Liver (tissue), 9 donors: ENCODE data around the gene CPT1B. TPM values are rescaled to one million over a fixed set of nuclear protein-coding genes. Genes with fewer than 3 reads are reported as not detected.

Experiments used
- DNase-seq: peaks from one replicate; pipeline ENCODE4 v3.0.0-alpha.2; 2017; ENCODE audit warnings: low spot score
- H3K27ac ChIP-seq, 2 donors: one replicate each; pipeline ENCODE4 v1.7.0; 2013; ENCODE audit warnings: inconsistent platforms in 2 of 2, low read length in 2 of 2, control low read depth in 1 of 2, low read depth in 1 of 2, mild to moderate bottlenecking in 1 of 2
- H3K27me3 ChIP-seq, 4 donors: one replicate each; pipeline versions ENCODE4 v1.6.1 to v1.7.0; 2013; ENCODE audit warnings: low read length in 3 of 4, inconsistent platforms in 1 of 4, mild to moderate bottlenecking in 1 of 4, moderate library complexity in 1 of 4; ENCODE audit not compliant: control insufficient read depth in 4 of 4, insufficient read depth in 4 of 4
- H3K36me3 ChIP-seq, 4 donors: one replicate each; pipeline versions ENCODE4 v1.6.1 to v1.7.0; 2013; ENCODE audit warnings: low read length in 3 of 4, mild to moderate bottlenecking in 3 of 4, low read depth in 1 of 4, moderate library complexity in 1 of 4; ENCODE audit not compliant: control insufficient read depth in 4 of 4, insufficient read depth in 3 of 4
- H3K4me1 ChIP-seq, 4 donors: one replicate each; pipeline versions ENCODE4 v1.6.1 to v1.7.0; 2013; ENCODE audit warnings: low read length in 3 of 4, mild to moderate bottlenecking in 3 of 4, moderate library complexity in 1 of 4; ENCODE audit not compliant: control insufficient read depth in 4 of 4, insufficient read depth in 4 of 4
- H3K4me3 ChIP-seq, 3 donors: one replicate each; pipeline versions ENCODE4 v1.6.1 to v1.7.0; 2013; ENCODE audit warnings: low read length in 3 of 3, control low read depth in 1 of 3, low read depth in 1 of 3, mild to moderate bottlenecking in 1 of 3
- H3K9ac ChIP-seq, 2 donors: one replicate each; pipeline ENCODE4 v1.7.0; 2013; ENCODE audit warnings: low read length in 2 of 2, mild to moderate bottlenecking in 2 of 2, moderate library complexity in 2 of 2, control low read depth in 1 of 2, low read depth in 1 of 2
- H3K9me3 ChIP-seq, 4 donors: one replicate each; pipeline versions ENCODE4 v1.6.1 to v1.7.0; 2013; ENCODE audit warnings: low read length in 3 of 4; ENCODE audit not compliant: control insufficient read depth in 4 of 4
- ATF3 ChIP-seq: IDR thresholded peaks from 2 replicates; pipeline ENCODE4 v1.6.1; 2016; ENCODE audit warnings: antibody characterized with exemption
- CTCF ChIP-seq: fragments of 150-350 bp; IDR thresholded peaks from 2 replicates; pipeline ENCODE4 v1.5.1; 2017; ENCODE audit warnings: improper control_type of control experiment, low read depth, low read length; ENCODE audit not compliant: missing input control
- EGR1 ChIP-seq, 2 donors: IDR thresholded peaks; 2 replicates each; pipeline ENCODE4 v1.6.1; 2016 to 2018; ENCODE audit warnings: antibody characterized with exemption in 2 of 2, low read depth in 2 of 2
- FOXA1 ChIP-seq: IDR thresholded peaks from 2 replicates; pipeline ENCODE4 v1.6.1; 2016; ENCODE audit warnings: antibody characterized with exemption
- FOXA2 ChIP-seq: IDR thresholded peaks from 2 replicates; pipeline ENCODE4 v1.6.1; 2016; ENCODE audit warnings: antibody characterized with exemption
- GABPA ChIP-seq, 2 donors: IDR thresholded peaks in 1 of 2; conservative IDR thresholded peaks in 1 of 2; 2 replicates each; pipeline ENCODE4 v1.6.1; 2016; ENCODE audit warnings: antibody characterized with exemption in 2 of 2, mild to moderate bottlenecking in 1 of 2, moderate library complexity in 1 of 2
- HNF4A ChIP-seq, 2 donors: conservative IDR thresholded peaks; 2 replicates each; pipeline ENCODE4 v1.6.1; 2016; ENCODE audit warnings: antibody characterized with exemption in 2 of 2, mild to moderate bottlenecking in 2 of 2
- HNF4G ChIP-seq: IDR thresholded peaks from 2 replicates; pipeline ENCODE4 v1.6.1; 2016; ENCODE audit warnings: antibody characterized with exemption
- JUND ChIP-seq, 2 donors: IDR thresholded peaks; 2 replicates each; pipeline ENCODE4 v1.6.1; 2016; ENCODE audit warnings: antibody characterized with exemption in 2 of 2
- MAX ChIP-seq: IDR thresholded peaks from 2 replicates; pipeline ENCODE4 v1.6.1; 2016; ENCODE audit warnings: antibody characterized with exemption
- NR2F2 ChIP-seq: IDR thresholded peaks from 2 replicates; pipeline ENCODE4 v1.6.1; 2016; ENCODE audit warnings: antibody characterized with exemption
- RAD21 ChIP-seq, 2 donors: IDR thresholded peaks; 2 replicates each; pipeline ENCODE4 v1.6.1; 2016; ENCODE audit warnings: antibody characterized with exemption in 2 of 2, mild to moderate bottlenecking in 2 of 2
- REST ChIP-seq: IDR thresholded peaks from 2 replicates; pipeline ENCODE4 v1.6.1; 2016; ENCODE audit warnings: antibody characterized with exemption, mild to moderate bottlenecking
- RXRA ChIP-seq, 2 donors: IDR thresholded peaks; 2 replicates each; pipeline ENCODE4 v1.6.1; 2017 to 2018; ENCODE audit warnings: antibody characterized with exemption in 2 of 2, mild to moderate bottlenecking in 1 of 2
- SP1 ChIP-seq: IDR thresholded peaks from 2 replicates; pipeline ENCODE4 v1.6.1; 2018; ENCODE audit warnings: antibody characterized with exemption, mild to moderate bottlenecking
- TAF1 ChIP-seq: conservative IDR thresholded peaks from 2 replicates; pipeline ENCODE4 v1.6.1; 2016; ENCODE audit warnings: antibody characterized with exemption, mild to moderate bottlenecking
- ZBTB33 ChIP-seq: IDR thresholded peaks from 2 replicates; pipeline ENCODE4 v1.6.1; 2016; ENCODE audit warnings: antibody characterized with exemption
- WGBS: extraction: QIAGEN DNeasy Blood & Tissue Kit; methylation state at CpG from one replicate; pipeline ENCODE4 v1.1.7; 2013; 5-methylcytosine and 5-hydroxymethylcytosine counted together
- polyA plus RNA-seq, 2 donors: library from polyadenylated mRNA; stranded (reverse) in 1 of 2; unstranded in 1 of 2; fragments of 200-250 nt in 1 of 2; fragments of >200 nt in 1 of 2; fragmentation: Nextera tagmentation in 1 of 2; extraction: Ambion mirVana in 1 of 2; gene quantifications; one replicate each; pipeline versions ENCODE4 v1.2.1 to v1.2.3, GENCODE V29; 2013 to 2015
- total RNA-seq, 2 donors: library from RNA; depleted of rRNA; stranded (reverse); fragments of >200 nt; gene quantifications; one replicate each; pipeline ENCODE4 v1.2.3, GENCODE V29; 2014
- donor health status: healthy.
- donor health status: healthy.
- donor health status: healthy.
- donor health status: healthy.
- donor health status: healthy.

CPT1B gene
- total and polyA plus RNA-seq, 4 donors = 3.0 to 13.6 (median 4.9) TPM

- Histone ChIP-seq H3K36me3 (peaks cover 0 to 17% (median 0%) of the 10 kb centered on the region in 4 donors), H3K27me3 (no peaks in the 10 kb centered on the region), H3K9ac (no peak overlapping the region), H3K4me3 (no peak overlapping the region), H3K9me3 (no peaks in the 10 kb centered on the region), H3K27ac (no peak overlapping the region), H3K4me1 (peaks cover 10 to 31% (median 22%) of the 10 kb centered on the region in 4 donors)
- no peak for TF ChIP-seq SP1
- TF ChIP-seq RXRA (IDR thresholded peaks at IDR 0.05) = no peak
- no peak for TF ChIP-seq GABPA (IDR thresholded peaks at IDR 0.05 in 1 of 2, conservative IDR thresholded peaks at IDR 0.05 in 1 of 2)
- no peak for TF ChIP-seq REST
- no peak for DNase-seq
- WGBS = 93% methylated on average over 26 of the region's 26 CpGs
Measured at GRCh38 chr22:50573491-50574382, 4.5 kb downstream of the CPT1B start.

- 96% methylated on average over 11 of the region's 11 CpGs for WGBS
- H3K36me3 ChIP-seq = peaks cover 0 to 17% (median 0%) of the 10 kb centered on the region in 4 donors
Measured at GRCh38 chr22:50572965-50573364, 5.3 kb downstream of the CPT1B start.

More at GRCh38 chr22:50572965-50573364, 5.3 kb downstream of the CPT1B start:
- H3K9me3 ChIP-seq = no peaks in the 10 kb centered on the region
- peaks cover 10 to 35% (median 22%) of the 10 kb centered on the region in 4 donors for H3K4me1 ChIP-seq
- H3K27me3 ChIP-seq = no peaks in the 10 kb centered on the region
- no peak overlapping the region for H3K4me3 ChIP-seq
- TF ChIP-seq REST = no peak
- TF ChIP-seq GABPA (IDR thresholded peaks at IDR 0.05 in 1 of 2, conservative IDR thresholded peaks at IDR 0.05 in 1 of 2) = no peak
- no peak for TF ChIP-seq SP1
- no peak for TF ChIP-seq TAF1
- TF ChIP-seq RAD21 (IDR thresholded peaks at IDR 0.05) = no peak
- no peak for TF ChIP-seq NR2F2
- no peak for TF ChIP-seq FOXA1
- TF ChIP-seq HNF4G = no peak
- TF ChIP-seq FOXA2 = no peak
- TF ChIP-seq CTCF = no peak
- TF ChIP-seq EGR1 (IDR thresholded peaks at IDR 0.05; ENCODE audit: low read depth in 2 of 2) = no peak
- TF ChIP-seq HNF4A (conservative IDR thresholded peaks at IDR 0.05) = no peak
- TF ChIP-seq ATF3 = no peak
- no peak for TF ChIP-seq MAX
- no peak for TF ChIP-seq RXRA (IDR thresholded peaks at IDR 0.05)
- TF ChIP-seq ZBTB33 = no peak
- TF ChIP-seq JUND (IDR thresholded peaks at IDR 0.05) = no peak
- no peak overlapping the region for H3K27ac ChIP-seq
- DNase-seq = no peak
- no peak overlapping the region for H3K9ac ChIP-seq
